GM12878 (cell line): Measurements from ENCODE around the gene CHRNB2.

ENCODE experiments used
- JUND ChIP-seq: IDR thresholded peaks from 2 replicates; pipeline ENCODE4 v1.6.1; 2012; ENCODE audit warnings: low read depth, mild to moderate bottlenecking, low read length, improper control_type of control experiment, moderate library complexity
- PKNOX1 ChIP-seq: fragments of 450-650 bp; IDR thresholded peaks from 2 replicates; pipeline ENCODE4 v1.6.1; 2016; ENCODE audit warnings: mild to moderate bottlenecking
- POLR2AphosphoS5 ChIP-seq: IDR thresholded peaks from 2 replicates; pipeline ENCODE4 v1.6.1; 2011; ENCODE audit warnings: mild to moderate bottlenecking, low read length, inconsistent platforms
- ZNF384 ChIP-seq: IDR thresholded peaks from 2 replicates; pipeline ENCODE4 v1.6.1; 2012; ENCODE audit warnings: low read depth, mild to moderate bottlenecking, low read length, improper control_type of control experiment, borderline replicate concordance

GRCh38 chr1:154581766-154582165 lies 14.2 kb downstream of the CHRNB2 start:
- TF ChIP-seq ZNF384: no peak
- no peak for TF ChIP-seq JUND
- no peak for TF ChIP-seq PKNOX1
- no peak for TF ChIP-seq POLR2AphosphoS5
